Ishikawa (cell line): ENCODE results near the gene CAST.

ENCODE experiments used
- CEBPB ChIP-seq: IDR thresholded peaks from 2 replicates; pipeline ENCODE4 v1.6.1; 2012
- CREB1 ChIP-seq: IDR thresholded peaks from 2 replicates; pipeline ENCODE4 v1.6.1; 2012; ENCODE audit warnings: low read depth
- EGR1 ChIP-seq: IDR thresholded peaks from 2 replicates; pipeline ENCODE4 v1.6.1; 2012
- EP300 ChIP-seq: IDR thresholded peaks from 2 replicates; pipeline ENCODE4 v1.6.1; 2012; ENCODE audit warnings: borderline replicate concordance
- FOXM1 ChIP-seq: IDR thresholded peaks from 2 replicates; pipeline ENCODE4 v1.6.1; 2012; ENCODE audit warnings: low read depth, borderline replicate concordance
- NFIC ChIP-seq: IDR thresholded peaks from 2 replicates; pipeline ENCODE4 v1.6.1; 2012
- RAD21 ChIP-seq: IDR thresholded peaks from 2 replicates; pipeline ENCODE4 v1.6.1; 2012; ENCODE audit warnings: low read depth
- REST ChIP-seq: IDR thresholded peaks from 2 replicates; pipeline ENCODE4 v1.6.1; 2012; ENCODE audit warnings: low read depth, mild to moderate bottlenecking
- TAF1 ChIP-seq: IDR thresholded peaks from 2 replicates; pipeline ENCODE4 v1.6.1; 2012; ENCODE audit warnings: low read depth, mild to moderate bottlenecking
- TCF12 ChIP-seq: IDR thresholded peaks from 2 replicates; pipeline ENCODE4 v1.6.1; 2012; ENCODE audit warnings: low read depth
- TEAD4 ChIP-seq: IDR thresholded peaks from 2 replicates; pipeline ENCODE4 v1.6.1; 2012
- USF1 ChIP-seq: IDR thresholded peaks from 2 replicates; pipeline ENCODE4 v1.6.1; 2012
- YY1 ChIP-seq: IDR thresholded peaks from 2 replicates; pipeline ENCODE4 v1.6.1; 2012; ENCODE audit warnings: low read depth
- ZBTB7A ChIP-seq: IDR thresholded peaks from 2 replicates; pipeline ENCODE4 v1.6.1; 2012; ENCODE audit warnings: low read depth
- TF ChIP-seq, protein P1 (sequence below): IDR thresholded peaks from 2 replicates; pipeline ENCODE4 v1.6.1; 2012

Gene CAST

DNA sequence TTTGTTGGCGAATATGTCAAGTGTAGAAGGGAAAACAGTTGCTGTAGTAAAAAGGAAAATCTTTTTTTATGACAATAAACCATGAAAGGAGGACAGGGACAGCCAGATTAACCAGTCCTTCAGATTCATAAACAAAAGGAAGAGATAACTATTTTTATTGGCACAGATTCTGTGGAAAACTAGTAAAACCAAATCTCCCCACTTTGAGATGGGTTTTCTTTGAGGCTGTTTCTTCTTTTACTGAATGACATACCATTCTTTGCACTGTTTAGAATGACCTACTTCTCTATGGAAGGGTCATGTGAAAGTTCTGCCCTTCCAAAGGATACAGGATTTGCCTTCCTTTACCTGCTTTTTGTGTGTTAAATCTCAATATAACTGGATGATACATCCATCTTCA is 13.7 kb downstream of the CAST start:
- TF ChIP-seq CEBPB (no peak), REST (no peak), RAD21 (no peak), USF1 (no peak), TEAD4 (no peak), NFIC (no peak), EGR1 (no peak), TCF12 (no peak), FOXM1 (no peak), CREB1 (no peak), TAF1 (no peak), ZBTB7A (no peak), EP300 (no peak), YY1 (no peak)
- TF ChIP-seq, protein P1, sequence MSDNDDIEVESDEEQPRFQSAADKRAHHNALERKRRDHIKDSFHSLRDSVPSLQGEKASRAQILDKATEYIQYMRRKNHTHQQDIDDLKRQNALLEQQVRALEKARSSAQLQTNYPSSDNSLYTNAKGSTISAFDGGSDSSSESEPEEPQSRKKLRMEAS: no peak

DNA sequence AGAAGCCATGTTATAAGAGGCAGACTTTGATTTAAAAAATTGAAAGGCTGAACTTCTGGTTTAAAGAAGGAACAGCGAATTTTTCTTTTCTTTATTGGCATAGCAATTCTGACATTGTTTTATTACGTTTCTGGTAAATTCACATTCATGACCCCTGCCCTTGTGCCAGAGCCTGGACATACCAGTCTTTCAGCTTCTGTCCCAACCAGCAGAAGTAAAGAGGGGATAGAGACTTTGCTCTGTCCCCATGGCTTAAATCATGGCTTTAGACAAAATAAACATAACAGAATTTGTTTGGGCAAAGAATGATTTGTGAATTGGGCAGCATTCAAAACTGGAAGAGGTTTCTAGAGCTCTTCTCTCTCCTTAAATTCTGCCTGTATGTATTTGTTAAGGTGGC is 15.3 kb downstream of the CAST start:
- TF ChIP-seq YY1: no peak
- TF ChIP-seq REST: no peak
- no peak for TF ChIP-seq TAF1
- no peak for TF ChIP-seq USF1

- no peak for TF ChIP-seq TAF1
- no peak for TF ChIP-seq EGR1
- TF ChIP-seq, protein P1: no peak
- TF ChIP-seq FOXM1: no peak
- TF ChIP-seq YY1: no peak
- no peak for TF ChIP-seq CEBPB
- TF ChIP-seq USF1: no peak
- no peak for TF ChIP-seq TEAD4
- TF ChIP-seq EP300: no peak
- TF ChIP-seq RAD21: no peak
- no peak for TF ChIP-seq TCF12
- TF ChIP-seq CREB1: no peak
- TF ChIP-seq REST: no peak
- no peak for TF ChIP-seq ZBTB7A
- TF ChIP-seq NFIC: no peak
Measured at GRCh38 chr5:96679293-96679692, 17.1 kb downstream of the CAST start.

- TF ChIP-seq CREB1: no peak
- TF ChIP-seq RAD21: no peak
- TF ChIP-seq YY1: no peak
- no peak for TF ChIP-seq CEBPB
- no peak for TF ChIP-seq USF1
- no peak for TF ChIP-seq ZBTB7A
- TF ChIP-seq, protein P1: no peak
- TF ChIP-seq TCF12: no peak
- TF ChIP-seq FOXM1: no peak
- TF ChIP-seq EGR1: no peak
- TF ChIP-seq TEAD4: no peak
- no peak for TF ChIP-seq NFIC
- no peak for TF ChIP-seq EP300
- TF ChIP-seq TAF1: no peak
- TF ChIP-seq REST: no peak
Measured at GRCh38 chr5:96680759-96681470, 18.7 kb downstream of the CAST start.
